ENCODE results near the gene SORBS2. TPM values are rescaled to one million over a fixed set of nuclear protein-coding genes. Genes with fewer than 3 reads are reported as not detected.
A peak's percentile ranks its signal among the peaks of the same experiment; 100 is the strongest.

Gene SORBS2
- total RNA-seq, 1 experiment from 2014 or later, result not detected

DNA sequence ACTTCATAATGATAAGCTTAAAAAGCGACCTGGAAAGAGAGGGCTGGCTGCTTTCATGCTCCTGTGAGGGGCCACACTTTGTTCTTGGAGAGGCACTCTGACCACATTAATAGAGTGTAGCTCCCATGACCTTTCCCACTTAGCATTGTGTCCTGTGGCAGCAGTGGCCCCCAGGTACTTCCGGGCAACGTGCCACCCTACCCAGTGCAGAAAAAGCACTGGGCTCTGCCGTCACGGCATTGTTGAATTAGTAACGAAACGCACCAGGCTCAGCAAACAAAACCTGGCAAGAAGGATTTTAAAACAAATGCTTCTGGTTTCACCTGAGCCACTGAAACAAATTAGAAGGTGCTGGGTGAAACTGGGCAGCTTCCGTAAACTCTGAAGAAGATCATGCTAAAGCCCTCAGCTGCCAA lies 5.4 kb upstream of the SORBS2 start:
- Histone ChIP-seq H3K4me3 (ENCODE audit: low read length) (no peak overlapping the region), H3K9ac (ENCODE audit: low read length) (no peak overlapping the region), H3K4me2 (ENCODE audit: low read depth, low read length, poor library complexity, severe bottlenecking) (no peak overlapping the region), H3K4me1 (ENCODE audit: low read length) (peaks cover 3% of the 10 kb centered on the region), H3K27ac (ENCODE audit: low read length) (no peak overlapping the region), H3K36me3 (ENCODE audit: insufficient read depth, low read length) (no peaks in the 10 kb centered on the region), H2AFZ (ENCODE audit: low read length) (no peak overlapping the region), H3K9me3 (ENCODE audit: low read length) (no peaks in the 10 kb centered on the region), H3K27me3 (ENCODE audit: low read length) (no peaks in the 10 kb centered on the region), H3K9me2 (replicated peaks; ENCODE audit: insufficient read depth, low read length) (no peaks in the 10 kb centered on the region), H4K20me1 (ENCODE audit: insufficient read depth, low read depth, low read length) (no peaks in the 10 kb centered on the region), H3K79me2 (ENCODE audit: low read length) (no peaks in the 10 kb centered on the region)
- no peak for DNase-seq

DNA sequence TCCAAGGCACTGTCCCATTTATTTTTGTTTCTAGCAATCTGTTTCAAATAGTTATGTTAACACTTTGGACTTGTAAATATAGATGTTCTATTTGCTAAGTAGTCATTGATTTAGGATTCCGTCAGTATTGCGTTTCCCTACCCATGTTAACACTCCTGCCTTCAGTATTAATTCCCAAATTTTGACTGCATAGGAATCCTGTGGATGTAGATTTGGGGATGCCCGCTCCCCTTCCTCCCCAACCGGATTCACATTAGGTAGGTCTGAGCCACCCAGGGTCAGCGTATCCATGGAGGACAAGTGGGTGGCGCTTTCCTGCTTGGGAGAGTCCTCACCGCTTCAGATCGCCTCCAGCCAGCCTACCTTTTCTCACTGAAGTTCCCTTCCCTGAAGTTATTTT lies 1.1 kb upstream of the SORBS2 start:
- no peaks in the 10 kb centered on the region for H4K20me1 ChIP-seq (ENCODE audit: insufficient read depth, low read depth, low read length)
- no peaks in the 10 kb centered on the region for H3K79me2 ChIP-seq (ENCODE audit: low read length)
- no peaks in the 10 kb centered on the region for H3K36me3 ChIP-seq (ENCODE audit: insufficient read depth, low read length)
- no peak overlapping the region for H3K9ac ChIP-seq (ENCODE audit: low read length)
- H3K27me3 ChIP-seq (ENCODE audit: low read length), result no peaks in the 10 kb centered on the region
- no peaks in the 10 kb centered on the region for H3K9me3 ChIP-seq (ENCODE audit: low read length)
- H2AFZ ChIP-seq (ENCODE audit: low read length), result no peak overlapping the region
- H3K4me1 ChIP-seq (ENCODE audit: low read length), result peaks cover 15% of the 10 kb centered on the region
- H3K9me2 ChIP-seq (replicated peaks; ENCODE audit: insufficient read depth, low read length), result no peaks in the 10 kb centered on the region
- DNase-seq, result no peak
- no peak overlapping the region for H3K27ac ChIP-seq (ENCODE audit: low read length)
- no peak overlapping the region for H3K4me2 ChIP-seq (ENCODE audit: low read depth, low read length, poor library complexity, severe bottlenecking)
- no peak overlapping the region for H3K4me3 ChIP-seq (ENCODE audit: low read length)

DNA sequence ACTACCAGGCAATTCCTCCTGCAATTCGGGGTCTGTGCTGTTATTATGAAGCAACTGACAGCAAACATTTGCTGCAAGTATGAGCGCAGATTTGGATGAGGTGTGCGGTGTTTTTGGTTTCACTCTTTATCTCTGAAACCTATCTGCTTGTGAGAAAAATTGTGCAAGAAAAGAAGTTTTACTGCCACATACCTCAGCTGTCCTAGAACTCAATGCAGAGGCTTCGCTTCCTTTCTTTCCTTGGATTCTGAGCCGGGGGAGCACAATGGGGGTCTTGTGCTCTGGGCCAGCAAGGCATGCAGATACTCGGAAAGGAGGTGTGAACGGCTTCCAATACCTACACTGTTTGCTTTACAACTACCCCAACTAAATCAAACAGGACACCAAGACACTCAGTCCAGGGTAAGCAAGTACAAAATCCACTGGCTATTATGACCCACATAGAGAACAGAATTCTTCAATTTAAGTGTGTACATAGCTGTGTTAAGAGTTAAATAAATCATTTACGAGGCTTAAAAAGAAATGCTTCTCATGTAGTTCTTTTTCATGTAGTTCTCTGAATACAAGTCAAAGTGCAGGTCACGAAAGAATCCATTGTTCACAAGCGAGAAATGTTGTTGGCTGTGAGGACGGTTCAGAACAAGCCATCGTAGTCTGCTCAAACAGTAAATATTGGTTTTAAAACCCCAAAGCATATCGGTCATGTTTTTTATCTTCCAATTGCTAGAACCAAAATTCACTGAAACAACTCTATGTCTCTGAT lies 1.1 kb downstream of the SORBS2 start:
- no peaks in the 10 kb centered on the region for H3K9me2 ChIP-seq (replicated peaks; ENCODE audit: insufficient read depth, low read length)
- H2AFZ ChIP-seq (ENCODE audit: low read length), result no peak overlapping the region
- no peaks in the 10 kb centered on the region for H3K36me3 ChIP-seq (ENCODE audit: insufficient read depth, low read length)
- DNase-seq, result no peak
- H3K9ac ChIP-seq (ENCODE audit: low read length), result no peak overlapping the region
- no peak overlapping the region for H3K27ac ChIP-seq (ENCODE audit: low read length)
- H3K9me3 ChIP-seq (ENCODE audit: low read length), result no peaks in the 10 kb centered on the region
- no peaks in the 10 kb centered on the region for H3K27me3 ChIP-seq (ENCODE audit: low read length)
- no peaks in the 10 kb centered on the region for H3K79me2 ChIP-seq (ENCODE audit: low read length)
- peak overlapping the region; percentile 61 for H3K4me2 ChIP-seq (ENCODE audit: low read depth, low read length, poor library complexity, severe bottlenecking)
- no peaks in the 10 kb centered on the region for H4K20me1 ChIP-seq (ENCODE audit: insufficient read depth, low read depth, low read length)
- H3K4me1 ChIP-seq (ENCODE audit: low read length), result peaks cover 15% of the 10 kb centered on the region
- no peak overlapping the region for H3K4me3 ChIP-seq (ENCODE audit: low read length)

DNA sequence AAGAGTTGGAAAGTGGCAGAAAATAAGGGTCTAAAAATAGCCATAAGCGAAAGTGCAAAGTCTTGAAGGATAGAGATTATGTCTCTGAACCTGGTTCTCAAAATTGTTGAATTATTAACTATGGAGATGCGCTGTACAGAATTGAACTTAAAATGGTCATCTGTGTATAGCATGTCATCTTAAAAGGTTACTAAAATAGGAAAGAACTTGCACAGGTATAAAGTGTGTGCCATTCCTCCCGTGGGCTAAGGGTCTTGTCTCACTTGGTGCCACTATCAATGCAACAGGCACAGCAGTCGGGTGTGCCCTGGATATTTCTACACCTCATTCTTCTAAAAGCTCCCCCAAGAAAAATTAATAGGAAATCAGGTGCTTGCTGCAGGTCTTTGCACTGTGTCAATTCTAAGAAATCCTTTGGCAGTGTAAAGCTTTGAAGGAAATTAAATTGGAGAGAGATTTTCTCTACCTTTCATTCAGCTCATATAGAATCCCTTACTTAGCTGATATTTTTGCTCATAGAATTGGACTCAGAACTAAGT lies 2.4 kb downstream of the SORBS2 start:
- DNase-seq, result no peak
- no peak overlapping the region for H3K4me2 ChIP-seq (ENCODE audit: low read depth, low read length, poor library complexity, severe bottlenecking)
- H2AFZ ChIP-seq (ENCODE audit: low read length), result no peak overlapping the region

DNA sequence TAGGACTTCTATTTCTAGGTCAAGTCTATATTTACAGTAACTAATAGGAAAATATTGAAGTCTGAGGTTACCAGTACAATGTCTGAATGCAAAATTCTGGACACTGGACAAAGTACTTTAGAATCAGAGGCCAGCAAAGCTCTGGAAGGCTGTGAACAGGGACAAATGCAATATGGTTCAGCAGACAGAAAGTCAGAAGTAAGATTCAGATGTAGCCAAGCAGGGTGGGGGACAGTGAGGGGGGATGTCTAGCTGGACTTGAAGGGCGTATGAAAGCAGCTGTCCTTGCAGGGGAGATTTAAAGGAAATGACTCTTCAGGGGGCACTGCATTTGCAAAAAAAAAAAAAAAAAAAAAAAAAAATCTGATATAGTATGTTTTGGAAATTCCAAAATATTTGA lies 2.9 kb downstream of the SORBS2 start:
- H3K9me3 ChIP-seq (ENCODE audit: low read length), result no peaks in the 10 kb centered on the region
- no peaks in the 10 kb centered on the region for H3K36me3 ChIP-seq (ENCODE audit: insufficient read depth, low read length)
- H3K9ac ChIP-seq (ENCODE audit: low read length), result no peak overlapping the region
- no peaks in the 10 kb centered on the region for H3K79me2 ChIP-seq (ENCODE audit: low read length)
- H3K27ac ChIP-seq (ENCODE audit: low read length), result no peak overlapping the region
- H3K9me2 ChIP-seq (replicated peaks; ENCODE audit: insufficient read depth, low read length), result no peaks in the 10 kb centered on the region
- DNase-seq, result no peak
- no peak overlapping the region for H3K4me2 ChIP-seq (ENCODE audit: low read depth, low read length, poor library complexity, severe bottlenecking)
- no peaks in the 10 kb centered on the region for H4K20me1 ChIP-seq (ENCODE audit: insufficient read depth, low read depth, low read length)
- no peaks in the 10 kb centered on the region for H3K27me3 ChIP-seq (ENCODE audit: low read length)
- H3K4me1 ChIP-seq (ENCODE audit: low read length), result peaks cover 15% of the 10 kb centered on the region
- no peak overlapping the region for H3K4me3 ChIP-seq (ENCODE audit: low read length)
- no peak overlapping the region for H2AFZ ChIP-seq (ENCODE audit: low read length)

More for the DNA sequence above, 2.4 kb downstream of the SORBS2 start:
- no peaks in the 10 kb centered on the region for H3K9me3 ChIP-seq (ENCODE audit: low read length)
- no peaks in the 10 kb centered on the region for H3K9me2 ChIP-seq (replicated peaks; ENCODE audit: insufficient read depth, low read length)
- H3K36me3 ChIP-seq (ENCODE audit: insufficient read depth, low read length), result no peaks in the 10 kb centered on the region
- H4K20me1 ChIP-seq (ENCODE audit: insufficient read depth, low read depth, low read length), result no peaks in the 10 kb centered on the region
- H3K27ac ChIP-seq (ENCODE audit: low read length), result no peak overlapping the region
- no peak overlapping the region for H3K4me3 ChIP-seq (ENCODE audit: low read length)
- no peaks in the 10 kb centered on the region for H3K79me2 ChIP-seq (ENCODE audit: low read length)
- H3K9ac ChIP-seq (ENCODE audit: low read length), result no peak overlapping the region
- H3K27me3 ChIP-seq (ENCODE audit: low read length), result no peaks in the 10 kb centered on the region
- peaks cover 15% of the 10 kb centered on the region for H3K4me1 ChIP-seq (ENCODE audit: low read length)

DNA sequence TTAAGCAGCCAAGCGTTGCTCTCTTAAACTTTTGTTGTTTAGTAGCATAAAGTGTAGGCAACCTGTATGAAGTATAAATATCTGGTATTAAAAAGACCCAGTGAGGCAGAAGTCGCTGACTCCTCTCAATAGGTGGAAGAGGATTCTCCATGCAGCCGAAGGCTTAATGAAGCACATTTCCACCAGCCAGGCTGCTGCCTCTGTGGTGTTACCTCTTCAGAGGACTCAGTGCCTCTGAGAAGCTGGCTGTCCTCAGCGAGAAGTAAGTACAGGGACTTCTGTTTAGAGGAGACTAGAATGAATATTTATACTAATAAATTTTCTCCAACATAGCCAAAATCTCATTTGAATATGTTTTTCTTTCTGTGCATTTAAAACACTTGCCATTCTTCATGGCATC lies 6.0 kb downstream of the SORBS2 start:
- Histone ChIP-seq H3K4me2 (ENCODE audit: low read depth, low read length, poor library complexity, severe bottlenecking) (no peak overlapping the region), H3K36me3 (ENCODE audit: insufficient read depth, low read length) (no peaks in the 10 kb centered on the region), H3K9me3 (ENCODE audit: low read length) (no peaks in the 10 kb centered on the region), H4K20me1 (ENCODE audit: insufficient read depth, low read depth, low read length) (no peaks in the 10 kb centered on the region), H3K4me3 (ENCODE audit: low read length) (no peak overlapping the region), H3K4me1 (ENCODE audit: low read length) (no peaks in the 10 kb centered on the region), H3K9me2 (replicated peaks; ENCODE audit: insufficient read depth, low read length) (no peaks in the 10 kb centered on the region), H3K79me2 (ENCODE audit: low read length) (no peaks in the 10 kb centered on the region), H2AFZ (ENCODE audit: low read length) (no peak overlapping the region), H3K27me3 (ENCODE audit: low read length) (no peaks in the 10 kb centered on the region), H3K27ac (ENCODE audit: low read length) (no peak overlapping the region), H3K9ac (ENCODE audit: low read length) (no peak overlapping the region)
- no peak for DNase-seq

DNA sequence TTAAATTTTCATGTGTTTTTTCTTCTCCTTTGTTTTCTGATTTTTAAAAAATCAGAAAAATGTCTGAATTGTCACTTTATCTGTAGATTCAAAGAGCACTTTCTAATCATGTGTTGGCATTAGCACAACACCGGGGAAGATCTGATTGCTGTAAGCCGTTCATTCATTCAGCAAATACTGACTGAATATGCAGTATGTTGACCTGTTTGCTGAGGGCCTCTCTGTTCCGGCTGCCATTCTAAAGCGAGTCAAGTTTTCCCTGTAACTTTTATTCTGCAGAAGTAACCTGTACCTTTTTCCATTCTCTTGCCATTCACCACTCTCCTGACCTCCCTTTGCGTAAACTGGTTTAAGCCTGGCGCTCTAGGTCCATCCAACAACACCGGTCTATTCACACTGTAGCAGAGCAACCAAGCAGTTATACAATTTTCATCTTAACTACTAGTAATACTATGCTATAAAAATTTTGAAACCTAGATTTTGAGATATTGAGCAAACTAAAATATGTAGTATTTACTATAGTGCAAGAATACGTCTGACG lies 6.7 kb downstream of the SORBS2 start:
- H3K79me2 ChIP-seq (ENCODE audit: low read length), result no peaks in the 10 kb centered on the region
- H2AFZ ChIP-seq (ENCODE audit: low read length), result no peak overlapping the region
- H3K9me2 ChIP-seq (replicated peaks; ENCODE audit: insufficient read depth, low read length), result no peaks in the 10 kb centered on the region
- H3K36me3 ChIP-seq (ENCODE audit: insufficient read depth, low read length), result no peaks in the 10 kb centered on the region
- H3K9ac ChIP-seq (ENCODE audit: low read length), result no peak overlapping the region
- no peaks in the 10 kb centered on the region for H3K4me1 ChIP-seq (ENCODE audit: low read length)
- no peaks in the 10 kb centered on the region for H3K9me3 ChIP-seq (ENCODE audit: low read length)
- no peak for DNase-seq
- H3K27ac ChIP-seq (ENCODE audit: low read length), result no peak overlapping the region
- H3K4me2 ChIP-seq (ENCODE audit: low read depth, low read length, poor library complexity, severe bottlenecking), result no peak overlapping the region
- H4K20me1 ChIP-seq (ENCODE audit: insufficient read depth, low read depth, low read length), result no peaks in the 10 kb centered on the region
- no peak overlapping the region for H3K4me3 ChIP-seq (ENCODE audit: low read length)
- no peaks in the 10 kb centered on the region for H3K27me3 ChIP-seq (ENCODE audit: low read length)

DNA sequence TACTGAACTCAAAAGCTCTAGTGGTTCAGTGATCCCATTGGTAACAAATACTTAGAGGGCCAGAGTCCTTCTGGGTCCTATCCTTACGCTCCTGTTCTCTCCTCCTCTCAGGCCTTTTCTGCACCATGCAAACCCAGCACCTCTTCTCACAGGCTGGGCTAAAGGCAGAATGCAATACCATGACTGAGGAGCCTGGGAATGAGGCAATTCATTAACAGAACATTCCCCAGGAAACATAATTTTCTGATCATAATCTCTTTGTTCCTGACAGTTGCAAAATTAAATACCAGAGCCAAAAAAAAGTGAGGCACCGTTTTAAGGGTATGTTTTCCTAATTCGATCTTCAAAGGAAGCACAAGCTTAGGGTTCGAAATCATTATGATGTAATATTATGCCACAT lies 9.0 kb downstream of the SORBS2 start:
- Histone ChIP-seq H3K9me3 (ENCODE audit: low read length) (no peaks in the 10 kb centered on the region), H3K36me3 (ENCODE audit: insufficient read depth, low read length) (no peaks in the 10 kb centered on the region), H3K4me2 (ENCODE audit: low read depth, low read length, poor library complexity, severe bottlenecking) (no peak overlapping the region), H3K9ac (ENCODE audit: low read length) (no peak overlapping the region), H3K4me1 (ENCODE audit: low read length) (no peaks in the 10 kb centered on the region), H3K27ac (ENCODE audit: low read length) (no peak overlapping the region), H3K79me2 (ENCODE audit: low read length) (no peaks in the 10 kb centered on the region), H2AFZ (ENCODE audit: low read length) (no peak overlapping the region), H3K9me2 (replicated peaks; ENCODE audit: insufficient read depth, low read length) (no peaks in the 10 kb centered on the region), H3K27me3 (ENCODE audit: low read length) (no peaks in the 10 kb centered on the region), H4K20me1 (ENCODE audit: insufficient read depth, low read depth, low read length) (no peaks in the 10 kb centered on the region), H3K4me3 (ENCODE audit: low read length) (no peak overlapping the region)
- no peak for DNase-seq
